Keratinocyte (primary cell): ENCODE measurements around the gene MMP14.

Experiments
- CTCF ChIP-seq, 3 experiments: IDR thresholded peaks in 1 of 3; conservative IDR thresholded peaks in 1 of 3; optimal IDR thresholded peaks in 1 of 3; 2 replicates in 2 of 3; 3 replicates in 1 of 3; pipeline versions ENCODE3 to v1.5.1; 2011; ENCODE audit warnings: low read length in 3 of 3, mild to moderate bottlenecking in 3 of 3, moderate library complexity in 2 of 3, control low read depth in 1 of 3, inconsistent platforms in 1 of 3; ENCODE audit not compliant: insufficient read depth in 2 of 3; ENCODE audit errors: extremely low read depth in 1 of 3
- EZH2 ChIP-seq: IDR thresholded peaks from one replicate; pipeline ENCODE4 v1.6.1; 2012; ENCODE audit warnings: inconsistent platforms, mild to moderate bottlenecking, low read length, moderate library complexity

GRCh38 chr14:22878271-22879246 lies 42.2 kb downstream of the MMP14 start:
- TF ChIP-seq CTCF (optimal IDR thresholded peaks at IDR 0.05 in 1 of 3, IDR thresholded peaks at IDR 0.05 in 1 of 3, conservative IDR thresholded peaks at IDR 0.05 in 1 of 3; ENCODE audit: extremely low read depth in 1 of 3, insufficient read depth in 2 of 3, low read length in 3 of 3): no peak
- no peak for TF ChIP-seq EZH2
